Calu3 (cell line): Measurements from ENCODE around the gene FBXL17. TPM values are rescaled to one million over a fixed set of nuclear protein-coding genes. Genes with fewer than 3 reads are reported as not detected.

Source experiments
- BruUV-seq: library from RNA; stranded (reverse); fragments of 400-500 nt; replicated peaks from 2 replicates; lab custom pipeline; 2021; lab: Mats Ljungman, UMichigan
- CTCF ChIA-PET: fragments of 300-600 bp; sonication (Branson Sonifier 250); formaldehyde crosslinking; loops from one replicate; lab custom pipeline; 2022; ENCODE audit warnings: antibody characterized with exemption; lab: Charles Lee
- DNase-seq: peaks from one replicate; pipeline ENCODE4 v3.0.0; 2022
- H3K27ac Mint-ChIP-seq: one replicate; pipeline ENCODE4 v1.8.0; 2022; ENCODE audit warnings: mixed read lengths; ENCODE audit not compliant: unreplicated experiment
- H3K27me3 Mint-ChIP-seq: one replicate; pipeline ENCODE4 v1.8.0; 2022; ENCODE audit warnings: mixed read lengths; ENCODE audit not compliant: unreplicated experiment
- H3K36me3 Mint-ChIP-seq: one replicate; pipeline ENCODE4 v1.8.0; 2022; ENCODE audit warnings: mild to moderate bottlenecking, moderate library complexity, mixed read lengths; ENCODE audit not compliant: insufficient read depth, unreplicated experiment
- H3K4me1 Mint-ChIP-seq: one replicate; pipeline ENCODE4 v1.8.0; 2022; ENCODE audit warnings: mild to moderate bottlenecking, low read depth, mixed read lengths; ENCODE audit not compliant: unreplicated experiment
- H3K4me3 Mint-ChIP-seq: one replicate; pipeline ENCODE4 v1.8.0; 2022; ENCODE audit warnings: mild to moderate bottlenecking, low read depth, moderate library complexity, mixed read lengths; ENCODE audit not compliant: unreplicated experiment
- H3K9me3 Mint-ChIP-seq: one replicate; pipeline ENCODE4 v1.8.0; 2022; ENCODE audit warnings: low read depth, mixed read lengths; ENCODE audit not compliant: unreplicated experiment
- intact Hi-C: fragments of 100-400 bp; cut with micrococcal nuclease; formaldehyde crosslinking; loops from one replicate; pipeline ENCODE4 v1.10.0; 2022; ENCODE audit not compliant: unreplicated experiment
- total RNA-seq: library from RNA; stranded (reverse); gene quantifications from 2 replicates; pipeline ENCODE4 v1.2.3, GENCODE V29; 2022
- TF ChIP-seq, protein P1 (sequence below): fragments of 200-600 bp; IDR thresholded peaks from one replicate; pipeline ENCODE4 v1.8.0; 2022; ENCODE audit warnings: antibody characterized with exemption; ENCODE audit not compliant: unreplicated experiment

Gene FBXL17
- total RNA-seq, 1 experiment from 2014 or later: 19.6 TPM

DNA sequence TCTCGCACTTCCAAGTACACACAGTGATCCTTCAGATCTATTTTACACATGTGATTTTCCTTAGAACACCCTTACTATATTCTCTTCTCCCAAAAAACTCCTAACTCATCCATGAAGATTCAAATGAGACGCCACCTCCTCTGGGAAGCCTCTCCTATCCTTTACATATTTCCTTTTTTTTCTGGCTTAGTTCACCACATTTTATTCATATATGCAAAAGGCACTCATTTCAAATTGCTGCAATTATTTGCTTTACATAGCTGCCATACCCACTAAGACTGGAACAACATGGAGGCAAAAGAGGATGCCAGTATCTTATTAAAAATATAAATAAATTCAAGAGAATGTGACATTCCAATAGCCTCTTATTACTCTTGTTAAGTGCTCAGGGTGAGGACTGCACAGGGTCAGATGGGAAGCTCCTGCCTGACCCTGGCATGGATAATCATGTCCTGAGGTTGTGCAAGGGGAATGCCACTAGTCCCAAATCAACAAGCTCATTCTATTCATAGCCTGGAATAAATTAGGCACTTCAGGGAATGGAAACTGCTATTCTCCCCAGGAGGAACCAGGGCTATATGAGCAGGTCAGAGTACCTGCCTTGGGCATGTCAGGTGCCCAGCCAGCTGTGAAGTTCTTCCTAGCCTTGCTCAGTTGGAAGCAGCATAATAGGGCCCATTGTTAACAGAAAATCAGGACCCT lies 262.9 kb downstream of the FBXL17 start:
- Mint-ChIP-seq H3K4me3 (no peak overlapping the region), H3K27me3 (no peaks in the 10 kb centered on the region), H3K9me3 (no peaks in the 10 kb centered on the region), H3K36me3 (no peaks in the 10 kb centered on the region), H3K4me1 (no peaks in the 10 kb centered on the region), H3K27ac (no peak overlapping the region)
- TF ChIP-seq, protein P1, sequence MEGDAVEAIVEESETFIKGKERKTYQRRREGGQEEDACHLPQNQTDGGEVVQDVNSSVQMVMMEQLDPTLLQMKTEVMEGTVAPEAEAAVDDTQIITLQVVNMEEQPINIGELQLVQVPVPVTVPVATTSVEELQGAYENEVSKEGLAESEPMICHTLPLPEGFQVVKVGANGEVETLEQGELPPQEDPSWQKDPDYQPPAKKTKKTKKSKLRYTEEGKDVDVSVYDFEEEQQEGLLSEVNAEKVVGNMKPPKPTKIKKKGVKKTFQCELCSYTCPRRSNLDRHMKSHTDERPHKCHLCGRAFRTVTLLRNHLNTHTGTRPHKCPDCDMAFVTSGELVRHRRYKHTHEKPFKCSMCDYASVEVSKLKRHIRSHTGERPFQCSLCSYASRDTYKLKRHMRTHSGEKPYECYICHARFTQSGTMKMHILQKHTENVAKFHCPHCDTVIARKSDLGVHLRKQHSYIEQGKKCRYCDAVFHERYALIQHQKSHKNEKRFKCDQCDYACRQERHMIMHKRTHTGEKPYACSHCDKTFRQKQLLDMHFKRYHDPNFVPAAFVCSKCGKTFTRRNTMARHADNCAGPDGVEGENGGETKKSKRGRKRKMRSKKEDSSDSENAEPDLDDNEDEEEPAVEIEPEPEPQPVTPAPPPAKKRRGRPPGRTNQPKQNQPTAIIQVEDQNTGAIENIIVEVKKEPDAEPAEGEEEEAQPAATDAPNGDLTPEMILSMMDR: no peak
- CTCF ChIA-PET: no interaction called here
- no TSS peak for BruUV-seq
- no peak for DNase-seq
- intact Hi-C loops: no loop called here

DNA sequence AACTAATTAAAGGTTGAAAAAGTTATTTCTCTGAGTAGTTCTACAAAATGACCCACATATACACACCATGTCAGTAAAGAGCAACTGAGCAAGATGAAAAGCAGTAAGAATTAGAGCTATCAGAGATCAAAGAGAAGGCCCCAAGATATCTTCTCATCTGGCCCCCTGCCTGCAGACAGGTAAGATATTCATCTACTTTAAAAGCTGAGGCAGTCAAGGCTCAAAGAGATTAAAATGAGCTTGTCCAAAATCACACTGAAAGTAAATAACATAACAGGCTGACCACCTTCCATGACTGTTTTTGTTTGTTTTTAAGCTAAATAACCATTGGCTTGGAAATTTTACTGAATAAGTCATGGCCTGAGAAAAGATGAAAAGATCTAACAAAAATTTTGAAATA lies 266.2 kb downstream of the FBXL17 start:
- no peaks in the 10 kb centered on the region for H3K36me3 Mint-ChIP-seq
- no TSS peak for BruUV-seq
- CTCF ChIA-PET: no interaction called here
- H3K9me3 Mint-ChIP-seq: peaks cover 3% of the 10 kb centered on the region
- H3K27ac Mint-ChIP-seq: no peak overlapping the region
- DNase-seq: no peak
- intact Hi-C loops: no loop called here
- H3K4me1 Mint-ChIP-seq: no peaks in the 10 kb centered on the region
- no peaks in the 10 kb centered on the region for H3K27me3 Mint-ChIP-seq
- H3K4me3 Mint-ChIP-seq: no peak overlapping the region
- TF ChIP-seq, protein P1: no peak

DNA sequence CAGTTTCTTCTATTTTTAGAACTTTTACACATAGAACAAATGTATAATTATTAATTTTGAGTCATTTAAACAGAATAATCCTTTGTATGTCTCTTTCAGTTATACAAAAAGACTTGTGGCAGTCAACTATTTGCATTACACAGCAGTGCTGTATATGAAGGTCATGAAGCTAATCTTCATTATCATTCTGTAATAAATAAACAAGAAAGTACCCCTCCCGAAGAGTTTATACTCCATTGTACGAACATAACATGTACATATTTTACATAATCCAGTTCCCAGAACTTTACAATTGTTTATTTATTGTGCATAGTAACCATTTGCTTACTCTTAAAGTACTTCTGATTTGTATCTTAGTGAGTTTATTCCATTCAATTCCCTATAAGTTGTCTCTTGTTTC lies 267.9 kb downstream of the FBXL17 start:
- CTCF ChIA-PET: no interaction called here
- TF ChIP-seq, protein P1: no peak
- peaks cover 3% of the 10 kb centered on the region for H3K9me3 Mint-ChIP-seq
- DNase-seq: no peak
- H3K27me3 Mint-ChIP-seq: no peaks in the 10 kb centered on the region
- no peaks in the 10 kb centered on the region for H3K4me1 Mint-ChIP-seq
- H3K36me3 Mint-ChIP-seq: no peaks in the 10 kb centered on the region
- no peak overlapping the region for H3K4me3 Mint-ChIP-seq
- no peak overlapping the region for H3K27ac Mint-ChIP-seq
- no TSS peak for BruUV-seq
- intact Hi-C loops: no loop called here

DNA sequence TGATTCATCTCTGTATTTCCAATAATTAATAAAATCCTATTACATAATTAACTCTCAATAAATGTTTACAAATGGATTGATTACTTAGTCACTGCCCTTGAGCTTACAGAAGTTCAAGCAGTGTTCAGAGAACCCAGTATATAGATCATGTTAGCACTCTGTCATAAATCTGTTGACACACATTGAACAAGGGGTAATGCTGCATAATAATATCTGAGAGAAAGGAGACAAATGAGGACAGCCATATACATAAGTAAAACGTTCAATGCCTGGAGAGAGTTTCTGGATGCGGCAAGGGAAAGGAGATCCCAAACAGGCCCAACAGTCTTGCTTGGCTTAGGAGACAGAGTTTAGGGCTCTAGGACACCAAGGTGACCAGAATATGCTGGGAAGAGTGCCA lies 270.2 kb downstream of the FBXL17 start:
- TF ChIP-seq, protein P1: no peak
- no peaks in the 10 kb centered on the region for H3K36me3 Mint-ChIP-seq
- intact Hi-C loops: no loop called here
- H3K4me1 Mint-ChIP-seq: no peaks in the 10 kb centered on the region
- H3K9me3 Mint-ChIP-seq: peaks cover 3% of the 10 kb centered on the region
- H3K27me3 Mint-ChIP-seq: no peaks in the 10 kb centered on the region
- no peak overlapping the region for H3K27ac Mint-ChIP-seq
- no peak overlapping the region for H3K4me3 Mint-ChIP-seq
- DNase-seq: no peak
- CTCF ChIA-PET: interaction anchor here (0.7 kb wide), 1 partner anchor 791 kb away, joined by 3 read pairs; no protein-coding TSS in a partner anchor
- no TSS peak for BruUV-seq
